Left cardiac atrium (tissue), 4 donors: ENCODE results near the gene UBXN2A. TPM values are rescaled to one million over a fixed set of nuclear protein-coding genes. Genes with fewer than 3 reads are reported as not detected.
"Not testable (repeated sequence)": the region's sequence is repeated elsewhere in the genome, so short reads cannot be mapped to it uniquely, and the experiment has no call there.

ENCODE experiments used
- ATAC-seq, 2 donors: fragments of 200-7000 bp; cut with Tn5 transposase; one replicate each; pipeline ENCODE4 v1.9.1; 2020; ENCODE audit warnings: mild to moderate bottlenecking in 2 of 2, moderate library complexity in 2 of 2
- DNase-seq: peaks from one replicate; pipeline ENCODE4 v3.0.0-alpha.2; 2020
- intact Hi-C, 2 donors: fragments of 100-400 bp; cut with DNase I; formaldehyde crosslinking; loops; one replicate each; pipeline versions ENCODE4 v1.14.1 to v1.15.1; 2022 to 2023
- total RNA-seq, 2 donors: library from RNA; stranded (reverse); fragmentation: NEBNext Ultra II Directional; extraction: Animal tissue kit (Norgen Biotek cat#: 25700); gene quantifications; one replicate each; pipeline ENCODE4 v1.2.1, GENCODE V29; 2021
- donor health status: DM: no; HTN: yes; CAD: no.
- donor health status: DM: no; HTN: yes; CAD: no; lungs with severe emphysema.
- donor health status: DM: yes; HTN: yes; CAD: no.
- donor health status: Dilated cardiomyopathy.

UBXN2A gene
- total RNA-seq, 2 donors from 2014 or later, result 21.3 to 23.7 TPM

DNA sequence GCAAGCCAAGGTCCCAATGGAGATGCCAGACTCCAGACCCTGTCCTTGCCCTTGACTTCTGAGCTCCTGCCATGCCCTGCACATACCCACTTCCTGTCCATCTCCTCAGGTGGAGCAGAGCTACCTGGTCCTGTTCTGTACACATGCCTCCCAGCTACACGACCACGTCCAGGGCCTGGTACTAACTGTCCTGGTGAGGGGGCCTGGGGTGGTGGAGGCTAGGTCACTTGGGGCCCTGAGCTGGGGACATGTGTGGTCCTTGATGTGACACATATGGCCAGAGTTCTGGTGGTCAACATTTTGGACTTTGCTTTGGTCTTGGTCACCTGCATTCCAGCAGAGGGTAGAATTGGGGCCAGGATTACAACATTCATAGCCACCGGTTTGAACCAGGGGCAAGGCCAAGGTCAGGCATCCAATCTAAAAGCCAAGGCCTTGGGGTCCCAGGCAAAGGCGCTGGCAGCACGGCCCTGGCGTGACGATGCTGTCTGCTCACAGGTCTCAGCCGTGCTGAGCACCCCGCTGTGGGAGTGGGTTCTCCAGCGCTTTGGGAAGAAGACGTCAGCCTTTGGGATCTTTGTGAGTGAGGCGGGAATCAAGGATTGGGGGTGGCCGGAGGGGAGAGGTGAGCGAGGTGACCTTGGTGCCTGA is 82.2 kb downstream of the UBXN2A start:
- intact Hi-C loops, result no loop called here
- DNase-seq, result no peak
- ATAC-seq, result no peak

GRCh38 chr2:24022975-24023575 is 82.8 kb downstream of the UBXN2A start:
- intact Hi-C loops, result no loop called here
- ATAC-seq (no peak), DNase-seq (no peak)

GRCh38 chr2:24024018-24024417 is 83.8 kb downstream of the UBXN2A start:
- DNase-seq (no peak), ATAC-seq (peak in 1 of 2 donors; percentile 48)
- intact Hi-C loops, result no loop called here

- no peak for ATAC-seq
- no peak for DNase-seq
- intact Hi-C loops, result no loop called here
Observed at GRCh38 chr2:24024996-24025663, 84.9 kb downstream of the UBXN2A start.

DNA sequence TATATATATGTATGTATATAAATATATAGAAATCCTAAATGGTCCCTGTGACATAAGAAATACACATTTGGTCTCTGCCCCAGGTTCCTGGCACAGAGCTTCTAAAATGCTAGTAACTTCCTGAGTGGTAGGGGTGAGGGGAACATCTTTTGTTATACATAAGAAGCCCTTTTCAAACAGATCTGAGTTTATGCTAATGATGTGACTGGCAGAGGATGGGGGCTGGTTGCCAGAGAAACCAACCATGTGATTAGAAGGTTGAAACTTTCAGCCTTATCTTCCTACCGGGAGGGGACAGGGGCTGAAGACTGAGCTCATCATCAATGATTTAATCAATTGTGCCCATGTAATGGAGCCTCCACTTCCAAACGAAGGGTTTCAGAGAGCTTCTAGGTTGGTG is 86.0 kb downstream of the UBXN2A start:
- ATAC-seq, result no peak
- no peak for DNase-seq
- intact Hi-C loops, result no loop called here

- intact Hi-C loops, result no loop called here
- no peak for ATAC-seq
- DNase-seq, result no peak
Observed at GRCh38 chr2:24038786-24039499, 98.7 kb downstream of the UBXN2A start.

DNA sequence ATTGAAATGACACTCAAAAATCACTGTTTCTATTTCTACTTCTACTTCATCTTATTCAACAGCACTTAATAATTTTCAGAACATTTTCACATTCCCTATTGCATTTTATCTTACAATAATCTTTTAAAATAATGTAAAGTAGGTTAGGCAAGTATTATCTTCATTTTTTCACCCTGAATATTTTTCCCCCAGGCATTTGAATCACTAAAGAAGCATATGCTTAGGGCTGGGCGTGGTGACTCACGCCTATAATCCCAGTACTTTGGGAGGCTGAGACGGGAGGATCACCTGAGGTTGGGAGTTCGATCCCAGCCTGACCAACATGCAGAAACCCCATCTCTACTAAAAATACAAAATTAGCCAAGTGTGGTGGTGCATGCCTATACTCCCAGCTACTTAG is 100.2 kb downstream of the UBXN2A start:
- ATAC-seq (no peak), DNase-seq (no peak)
- intact Hi-C loops, result no loop called here

DNA sequence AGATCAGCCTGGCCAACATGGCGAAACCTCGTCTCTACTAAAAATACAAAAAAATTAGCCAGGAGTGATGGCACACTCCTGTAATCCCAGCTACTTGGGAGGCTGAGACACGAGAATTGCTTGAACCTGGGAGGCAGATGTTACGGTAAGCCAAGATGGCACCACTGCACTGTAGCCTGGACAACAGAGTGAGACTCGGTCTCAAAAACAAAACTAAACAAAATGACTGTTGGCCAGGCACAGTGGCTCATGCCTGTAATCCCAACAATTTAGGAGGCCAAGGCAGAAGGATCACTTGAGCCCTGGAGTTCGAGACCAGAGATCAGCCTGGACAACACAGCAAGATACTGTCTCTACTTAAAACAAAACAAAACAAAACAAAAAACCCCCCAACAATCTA is 102.9 kb downstream of the UBXN2A start:
- intact Hi-C loops, ATAC-seq, DNase-seq: not testable (repeated sequence)

- no peak for ATAC-seq
- no peak for DNase-seq
- intact Hi-C loops, result loop anchor here in 1 of 2 donors (5.0 kb wide), 1 partner anchor 119 kb away; the partner anchor contains the start of gene ATAD2B
Observed at GRCh38 chr2:24045511-24046508, 105.5 kb downstream of the UBXN2A start.

- DNase-seq (no peak), ATAC-seq (no peak)
- intact Hi-C loops, result loop anchor here in 1 of 2 donors (5.0 kb wide), 1 partner anchor 119 kb away; the partner anchor contains the start of gene ATAD2B
Observed at GRCh38 chr2:24046599-24046929, 106.3 kb downstream of the UBXN2A start.

- ATAC-seq (peak; percentile 99 to 100), DNase-seq (peak; percentile 97)
- intact Hi-C loops, result loop anchor here in 1 of 2 donors (5.0 kb wide), 1 partner anchor 120 kb away; the partner anchor contains the start of gene ATAD2B
Observed at GRCh38 chr2:24046930-24047702, 106.9 kb downstream of the UBXN2A start, which contains the start of gene WDCP. WDCP (minus strand) TSS chr2:24047391; CDS start chr2:24039494, 7,897 bp downstream.

DNA sequence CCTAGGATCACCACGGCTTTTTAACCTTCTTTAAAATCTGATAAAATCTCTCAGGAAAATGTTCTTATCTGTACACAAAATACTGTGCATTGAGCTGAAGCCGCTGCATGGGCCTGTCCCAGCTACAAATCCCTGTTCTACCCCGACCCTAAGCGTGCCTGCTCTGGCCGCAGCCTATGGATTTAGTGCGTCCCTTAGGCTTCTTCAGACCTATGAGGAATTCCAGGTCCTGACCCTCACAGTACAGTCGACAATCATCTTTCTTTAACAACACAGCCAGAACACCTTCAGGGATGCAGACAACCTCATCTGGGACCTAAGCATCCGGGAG is 107.4 kb downstream of the UBXN2A start:
- intact Hi-C loops, result loop anchor here in 1 of 2 donors (5.0 kb wide), 1 partner anchor 120 kb away; the partner anchor contains the start of gene ATAD2B
- no peak for DNase-seq
- no peak for ATAC-seq

DNA sequence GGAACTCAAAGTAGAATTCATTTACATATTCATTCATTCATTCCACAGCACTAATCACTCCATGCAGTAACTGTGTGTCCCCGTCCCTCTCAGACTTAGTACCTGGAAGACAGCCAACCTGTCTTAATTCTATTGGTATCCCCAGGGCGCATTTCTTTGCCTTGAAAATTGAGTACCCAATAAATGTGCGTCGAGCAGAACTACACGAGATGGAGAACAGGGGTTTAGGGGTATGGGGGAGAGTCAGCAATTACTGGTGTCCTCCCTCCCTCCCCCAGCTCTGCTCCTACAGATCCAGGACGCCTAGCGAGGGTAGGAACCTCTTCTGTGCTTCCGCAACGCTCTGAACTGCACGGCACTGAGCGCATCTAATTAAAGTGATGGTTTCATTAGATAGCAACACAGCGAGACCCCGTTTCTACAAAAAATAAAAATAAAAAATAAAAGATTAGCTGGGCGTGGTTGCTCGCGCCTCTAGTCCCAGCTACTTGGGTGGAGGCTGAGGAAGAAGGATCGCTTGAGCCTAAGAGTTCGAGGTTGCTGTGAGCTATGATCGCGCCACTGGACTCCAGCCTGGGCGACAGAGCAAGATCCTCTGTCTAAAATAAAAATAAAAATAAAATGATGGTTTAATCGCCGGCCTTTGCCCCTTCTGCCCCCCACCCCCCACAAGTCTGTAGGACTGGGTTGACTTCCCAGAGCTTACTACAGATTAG is 108.7 kb downstream of the UBXN2A start:
- no peak for DNase-seq
- intact Hi-C loops, result loop anchor here in 1 of 2 donors (5.0 kb wide), 1 partner anchor 122 kb away; the partner anchor contains the start of gene ATAD2B
- ATAC-seq, result no peak

- intact Hi-C loops, result loop anchor here in 1 of 2 donors (5.0 kb wide), 1 partner anchor 122 kb away; the partner anchor contains the start of gene ATAD2B
- peak; percentile 31 to 75 for ATAC-seq
- DNase-seq, result peak; percentile 69
Observed at GRCh38 chr2:24049485-24050021, 109.3 kb downstream of the UBXN2A start, which contains the start of gene FKBP1B. FKBP1B (plus strand) TSS chr2:24049741; CDS start chr2:24049850, 109 bp downstream.

DNA sequence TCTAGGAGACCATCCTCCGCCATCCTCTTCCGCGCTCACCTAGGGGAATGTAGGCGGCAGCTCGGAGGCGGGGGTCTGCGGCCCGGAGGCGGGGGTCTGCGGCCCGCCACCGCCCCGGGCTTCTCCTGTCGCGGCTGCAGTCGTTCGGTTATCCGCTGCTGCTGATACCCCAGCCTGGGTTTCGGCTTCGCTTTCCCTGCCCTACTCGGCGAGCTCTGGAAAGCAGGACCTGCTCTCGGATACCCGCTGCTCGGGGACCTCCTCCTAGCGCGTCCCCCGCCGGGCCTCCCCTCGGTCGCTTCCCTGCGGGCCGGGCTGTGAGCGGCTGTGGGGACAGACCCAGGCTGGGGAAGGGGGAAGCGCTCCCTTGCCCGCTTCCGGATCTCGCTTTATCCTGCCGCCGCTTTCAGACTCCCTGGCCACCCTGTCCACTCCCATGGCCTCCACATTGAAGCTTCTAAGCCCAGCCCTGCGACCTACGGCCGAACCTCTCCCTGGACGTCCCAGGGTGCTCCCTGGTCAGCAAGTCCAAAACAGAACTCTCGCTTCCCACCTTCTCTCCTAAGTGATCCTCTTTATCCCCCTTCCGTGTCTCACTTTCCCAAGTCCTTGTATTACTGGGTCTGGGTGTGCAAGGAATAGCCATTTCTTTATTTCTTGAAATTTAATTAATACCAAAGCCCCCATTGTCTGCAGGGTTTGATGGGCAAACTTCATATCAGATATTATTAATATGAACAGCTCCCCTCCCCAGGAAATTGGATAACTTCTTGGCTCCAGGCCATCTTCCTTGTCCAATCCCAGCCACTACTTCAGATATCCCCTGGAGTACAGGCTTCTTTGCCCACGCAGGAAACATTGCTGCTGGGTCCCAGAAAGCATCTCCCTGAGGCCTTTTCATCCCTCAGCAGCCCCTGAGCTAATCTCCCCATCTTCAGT is 110.0 kb downstream of the UBXN2A start:
- intact Hi-C loops, result no loop called here
- ATAC-seq (peak; percentile 3 to 21), DNase-seq (peak; percentile 51)
